SKM-1 (cell line): ENCODE measurements around the gene ZBTB22.
A peak's percentile ranks its signal among the peaks of the same experiment; 100 is the strongest.
"Not testable (repeated sequence)": the region's sequence is repeated elsewhere in the genome, so short reads cannot be mapped to it uniquely, and the experiment has no call there.

Experiments used
- DNase-seq: peaks from one replicate; lab custom pipeline; 2025; ENCODE audit not compliant: unreplicated experiment; lab: John Stamatoyannopoulos, UW

The ZBTB22 gene

DNA sequence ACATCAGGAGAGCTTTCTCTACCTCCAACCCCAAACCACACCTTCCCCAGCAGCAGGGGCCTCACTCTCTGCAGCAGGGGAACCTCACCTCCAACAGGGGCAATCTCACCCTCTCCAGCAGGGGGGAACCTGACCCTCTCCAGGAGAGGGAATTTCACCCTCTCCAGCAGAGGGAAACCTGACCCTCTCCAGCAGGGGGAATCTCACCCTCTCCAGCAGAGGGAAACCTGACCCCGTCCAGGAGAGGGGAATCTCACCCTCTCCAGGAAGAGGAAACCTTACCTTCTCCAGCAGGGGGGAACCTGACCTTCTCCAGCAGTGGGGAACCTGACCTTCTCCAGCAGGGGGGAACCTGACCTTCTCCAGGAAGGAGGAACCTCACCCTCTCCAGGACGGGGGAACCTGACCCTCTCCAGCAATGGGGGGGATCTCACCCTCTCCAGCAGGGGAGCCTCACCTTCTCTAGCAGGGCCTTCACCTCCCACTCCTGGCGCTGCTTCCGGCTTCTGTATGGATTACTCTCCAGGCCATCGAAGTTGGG is 37.5 kb downstream of the ZBTB22 start:
- no peak for DNase-seq

DNA sequence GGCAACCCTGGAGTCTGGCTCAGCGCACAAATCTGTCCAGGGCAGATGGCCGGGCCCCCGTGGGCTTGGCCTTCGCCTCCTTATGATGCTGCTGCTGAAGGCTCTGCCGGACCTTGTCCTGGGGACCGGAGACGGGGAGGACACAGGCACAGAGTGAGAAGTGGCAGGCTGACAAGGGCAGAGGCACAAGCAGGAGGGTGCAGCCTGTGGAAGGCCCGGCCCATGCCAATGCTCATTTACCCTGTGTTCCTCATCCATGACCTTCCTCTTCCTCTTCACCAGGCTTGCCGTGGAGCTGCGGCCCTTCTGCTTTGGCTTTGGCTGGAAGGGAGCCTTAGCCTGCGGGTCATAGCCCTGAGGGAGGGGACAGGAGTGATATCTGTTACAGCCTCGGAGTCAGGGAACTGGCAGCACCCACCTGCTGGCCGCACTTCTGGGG is 38.3 kb downstream of the ZBTB22 start:
- DNase-seq: no peak

DNA sequence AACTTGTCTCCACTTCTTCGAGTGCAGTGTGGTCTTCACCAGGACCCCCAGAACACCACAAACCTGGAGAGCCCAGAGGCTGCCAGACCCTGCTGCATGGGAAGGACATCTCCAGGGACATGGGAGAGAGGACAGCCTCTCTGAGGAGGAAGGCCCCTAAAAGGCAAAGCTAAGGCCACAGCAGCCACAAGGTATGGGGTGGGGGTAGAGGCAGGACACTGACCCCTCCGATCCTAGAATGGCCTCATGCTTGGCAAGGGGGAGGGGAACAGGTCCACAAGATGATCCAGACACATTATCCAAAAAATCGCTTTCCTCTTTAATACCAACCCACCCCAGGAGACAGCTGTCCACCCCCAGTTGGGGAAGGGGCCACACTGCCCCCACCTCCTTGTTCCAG is 38.7 kb downstream of the ZBTB22 start:
- no peak for DNase-seq

DNA sequence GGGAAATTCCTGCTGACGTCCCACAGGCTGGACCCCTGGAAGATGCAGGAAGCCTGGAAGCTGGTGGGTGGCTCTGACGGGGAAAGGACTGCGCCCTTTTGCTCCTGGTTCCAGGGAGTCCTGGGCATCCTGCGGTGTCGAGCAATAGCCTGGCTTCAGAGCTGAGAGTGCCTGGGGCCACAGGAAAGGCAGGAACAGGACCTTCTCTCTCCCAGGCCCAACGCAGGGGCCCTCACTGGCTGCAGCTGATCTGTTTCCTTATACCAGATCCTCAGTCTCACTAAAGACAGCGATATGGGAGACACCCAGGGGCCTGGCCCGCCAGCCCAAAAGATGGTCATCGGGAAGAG is 39.2 kb downstream of the ZBTB22 start:
- DNase-seq: no peak

DNA sequence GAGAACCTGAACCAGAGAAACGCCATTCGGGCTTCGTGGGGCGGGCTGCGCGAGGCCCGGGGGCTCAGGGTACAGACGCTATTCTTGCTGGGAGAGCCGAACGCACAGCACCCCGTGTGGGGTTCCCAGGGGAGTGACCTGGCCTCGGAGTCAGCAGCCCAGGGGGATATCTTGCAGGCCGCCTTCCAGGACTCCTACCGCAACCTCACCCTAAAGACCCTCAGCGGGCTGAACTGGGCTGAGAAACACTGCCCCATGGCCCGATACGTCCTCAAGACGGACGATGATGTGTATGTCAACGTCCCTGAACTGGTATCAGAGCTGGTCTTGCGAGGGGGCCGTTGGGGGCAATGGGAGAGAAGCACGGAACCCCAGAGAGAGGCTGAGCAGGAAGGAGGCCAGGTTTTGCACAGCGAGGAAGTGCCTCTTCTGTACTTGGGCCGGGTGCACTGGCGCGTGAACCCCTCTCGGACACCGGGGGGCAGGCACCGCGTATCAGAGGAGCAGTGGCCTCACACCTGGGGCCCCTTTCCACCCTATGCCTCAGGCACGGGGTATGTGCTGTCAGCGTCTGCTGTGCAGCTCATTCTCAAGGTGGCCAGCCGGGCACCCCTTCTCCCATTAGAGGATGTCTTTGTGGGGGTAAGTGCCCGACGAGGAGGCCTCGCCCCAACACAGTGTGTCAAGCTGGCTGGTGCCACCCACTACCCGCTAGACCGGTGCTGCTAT is 39.7 kb downstream of the ZBTB22 start:
- no peak for DNase-seq

DNA sequence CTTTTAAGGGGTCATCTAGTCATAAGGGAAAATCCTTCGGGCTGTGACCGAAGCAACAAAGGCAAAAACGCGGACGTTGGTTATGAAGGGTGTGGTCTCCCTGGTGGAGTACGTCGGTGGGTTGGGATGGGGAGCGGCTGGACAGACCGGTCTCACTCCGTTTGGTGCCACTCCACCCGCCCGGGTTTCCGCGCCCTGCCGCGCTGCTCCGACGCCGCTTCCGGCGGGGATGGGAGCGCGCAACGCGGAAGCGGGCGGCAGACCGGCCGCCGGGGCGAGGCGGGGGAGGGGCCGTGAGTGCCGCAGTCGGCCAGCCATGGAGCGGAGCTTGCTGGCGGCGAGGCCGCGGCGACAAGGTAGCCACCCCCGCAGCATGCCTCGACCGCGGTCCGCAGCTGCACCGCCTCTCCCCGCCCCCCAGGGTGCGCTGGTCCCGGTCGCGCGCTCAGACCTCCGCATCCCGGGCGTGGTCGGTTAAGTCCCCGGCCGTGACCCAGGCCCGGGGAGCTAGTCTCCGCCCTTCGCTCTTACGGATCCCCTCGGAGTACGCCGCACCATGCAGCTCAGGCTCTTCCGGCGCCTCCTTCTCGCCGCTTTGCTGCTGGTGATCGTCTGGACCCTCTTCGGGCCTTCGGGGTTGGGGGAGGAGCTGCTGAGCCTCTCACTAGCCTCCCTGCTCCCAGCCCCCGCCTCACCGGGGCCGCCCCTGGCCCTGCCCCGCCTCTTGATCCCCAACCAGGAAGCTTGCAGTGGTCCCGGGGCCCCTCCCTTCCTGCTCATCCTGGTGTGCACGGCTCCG is 40.5 kb downstream of the ZBTB22 start, which contains the start of gene B3GALT4:
TSS of gene B3GALT4 (plus strand) at position 260 of the 799 bp plus-strand sequence. CDS start at position 557, 297 bp downstream.
- no peak for DNase-seq

DNA sequence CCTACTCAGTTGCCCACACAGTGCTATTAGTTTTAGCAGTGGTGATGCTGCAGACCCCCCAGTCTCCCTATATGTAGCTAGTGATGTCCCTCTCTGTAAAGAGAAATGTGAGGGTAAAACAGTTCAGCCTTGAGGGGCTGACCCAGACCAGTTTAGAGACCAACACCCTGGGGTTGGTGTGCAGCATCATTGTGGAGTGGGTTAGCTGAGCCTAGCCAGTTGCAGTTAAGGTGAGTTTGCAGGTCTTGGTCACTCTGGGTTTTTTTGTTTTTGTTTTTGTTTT is 41.0 kb downstream of the ZBTB22 start:
- DNase-seq: no peak

DNA sequence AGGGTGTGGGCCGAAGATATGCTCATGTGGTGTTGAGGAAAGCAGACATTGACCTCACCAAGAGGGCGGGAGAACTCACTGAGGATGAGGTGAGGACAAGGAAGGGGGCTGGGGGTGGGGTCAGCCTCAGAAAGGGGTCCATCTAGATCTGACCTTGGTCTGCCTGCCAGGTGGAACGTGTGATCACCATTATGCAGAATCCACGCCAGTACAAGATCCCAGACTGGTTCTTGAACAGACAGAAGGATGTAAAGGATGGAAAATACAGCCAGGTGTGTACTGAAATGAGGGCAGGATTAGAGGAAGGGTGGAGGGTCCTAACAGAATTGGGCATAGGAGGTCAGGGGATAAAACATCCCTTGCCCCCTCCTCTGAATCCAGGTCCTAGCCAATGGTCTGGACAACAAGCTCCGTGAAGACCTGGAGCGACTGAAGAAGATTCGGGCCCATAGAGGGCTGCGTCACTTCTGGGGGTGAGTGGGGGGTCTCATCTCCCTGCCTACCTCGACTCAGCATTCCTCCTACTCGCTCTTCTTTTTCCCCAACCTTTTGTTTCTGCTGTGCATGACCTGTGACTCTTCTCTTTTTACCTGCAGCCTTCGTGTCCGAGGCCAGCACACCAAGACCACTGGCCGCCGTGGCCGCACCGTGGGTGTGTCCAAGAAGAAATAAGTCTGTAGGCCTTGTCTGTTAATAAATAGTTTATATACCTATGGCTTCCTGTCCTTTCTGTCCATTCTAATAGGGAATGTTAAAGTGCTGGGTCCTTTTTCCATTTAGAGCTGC is 41.6 kb downstream of the ZBTB22 start:
- not testable (repeated sequence) for DNase-seq

DNA sequence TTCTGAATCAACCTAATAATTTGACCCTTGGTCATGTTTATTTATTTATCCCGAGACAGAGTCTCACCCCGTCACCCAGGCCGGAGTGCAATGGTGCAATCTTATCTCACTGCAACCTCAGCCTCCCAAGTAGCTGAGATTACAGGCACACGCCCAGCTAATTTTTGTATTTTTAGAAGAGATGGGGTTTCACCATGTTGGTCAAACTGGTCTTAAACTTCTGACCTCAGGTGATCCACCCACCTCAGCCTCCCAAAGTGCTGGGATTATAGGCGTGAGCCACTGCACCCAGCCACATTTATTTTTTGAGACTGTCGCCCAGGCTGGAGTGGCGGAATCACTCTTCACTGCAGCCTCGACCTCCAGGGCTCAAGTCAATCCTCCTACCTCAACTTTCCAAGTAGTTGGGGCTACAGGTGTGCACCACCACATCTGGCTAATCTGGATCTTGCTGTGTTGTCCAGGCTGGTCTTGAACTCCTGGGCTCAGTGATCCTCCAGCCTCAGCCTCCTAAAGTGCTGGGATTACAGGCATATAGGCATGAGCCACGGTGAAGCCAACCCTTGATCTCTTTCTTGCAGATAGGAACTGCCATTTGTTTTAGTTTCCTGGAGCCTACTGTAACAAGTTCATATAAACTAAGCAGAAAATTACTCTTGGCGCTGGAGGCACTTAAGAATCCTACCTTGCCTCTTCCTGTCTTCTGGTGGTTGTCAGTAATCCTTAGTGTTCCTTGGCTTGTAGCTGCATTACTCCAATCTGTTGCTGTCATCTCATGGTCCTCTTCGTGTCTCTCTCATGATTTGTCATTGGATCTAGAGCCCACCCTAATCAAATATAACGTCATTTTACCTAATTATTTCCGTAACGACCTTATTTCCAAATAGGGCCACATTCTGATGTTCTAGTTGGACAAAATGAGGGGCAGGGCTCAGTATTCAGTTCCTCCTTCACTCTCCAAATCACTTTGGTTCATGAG is 43.3 kb downstream of the ZBTB22 start:
- DNase-seq: no peak

DNA sequence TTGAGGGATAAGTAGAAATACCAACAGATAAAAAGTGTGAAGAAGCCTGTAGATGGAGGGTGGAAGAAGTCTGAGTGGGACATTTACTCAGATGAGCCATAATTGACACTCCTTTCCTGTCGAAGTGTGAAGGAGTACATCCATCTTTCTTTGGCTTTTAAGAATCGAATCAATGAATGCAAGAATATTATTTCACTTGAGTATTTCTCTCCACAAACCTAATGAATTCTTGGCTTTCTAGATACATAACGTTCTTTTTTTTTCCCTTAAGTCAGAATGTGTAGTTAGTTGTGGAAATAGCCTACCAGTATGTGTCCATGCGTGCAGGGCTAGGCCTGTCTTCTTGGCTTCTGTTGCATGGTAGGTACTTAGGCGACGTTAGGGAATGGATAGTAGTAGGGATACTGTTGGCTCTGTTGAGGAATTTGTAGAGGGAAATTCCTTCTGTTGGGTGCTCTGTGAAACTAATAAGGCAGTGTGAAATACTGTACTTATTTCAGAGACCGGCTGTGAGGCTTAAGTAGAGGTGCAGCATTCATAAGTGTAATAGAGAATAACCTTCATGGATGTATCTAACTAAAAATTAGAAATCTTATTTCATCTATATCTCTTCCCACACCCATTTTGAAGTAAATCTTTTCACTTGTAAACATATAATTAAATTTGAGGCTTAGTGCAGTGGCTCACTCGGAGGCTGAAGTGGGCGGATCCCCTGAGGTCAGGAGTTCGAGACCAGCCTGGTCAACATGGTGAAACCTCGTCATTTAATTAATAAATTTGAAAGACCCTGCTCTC is 44.2 kb downstream of the ZBTB22 start:
- no peak for DNase-seq

DNA sequence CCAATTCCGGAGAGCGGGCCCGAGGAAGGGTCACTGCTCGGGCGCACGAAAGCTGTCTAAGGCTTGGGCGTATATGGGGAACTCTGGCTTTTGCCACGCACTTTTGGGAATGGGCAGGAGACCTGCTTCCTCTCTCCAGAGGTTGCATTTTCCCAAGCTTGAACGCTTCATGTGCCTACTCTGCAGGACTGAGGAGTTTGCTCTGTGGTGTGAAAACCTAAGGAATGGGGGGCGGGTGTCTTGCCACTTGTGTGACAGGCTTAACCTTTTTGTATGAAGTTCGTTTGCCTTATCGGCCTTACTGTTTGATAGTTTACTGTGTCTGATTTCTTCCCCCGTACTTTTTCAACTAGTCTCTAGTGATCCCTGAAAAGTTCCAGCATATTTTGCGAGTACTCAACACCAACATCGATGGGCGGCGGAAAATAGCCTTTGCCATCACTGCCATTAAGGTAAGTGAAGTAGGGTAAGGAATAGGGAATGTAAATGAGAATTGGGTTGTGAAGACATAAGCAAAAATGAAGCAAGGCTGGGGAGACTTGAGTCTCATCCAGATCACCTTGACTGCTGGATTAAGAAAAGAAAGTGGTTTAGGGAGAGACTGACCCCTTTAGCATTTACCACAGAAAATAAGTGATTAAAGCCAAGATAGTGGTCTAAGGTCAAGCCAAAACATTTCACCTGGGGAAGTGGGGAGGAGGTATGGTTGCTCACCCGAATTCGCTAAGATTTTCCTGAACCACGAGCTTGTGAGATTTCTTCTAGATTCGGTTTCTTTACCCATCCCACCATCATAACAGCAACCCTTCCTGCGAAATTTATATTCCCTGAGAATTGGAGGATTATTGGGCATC is 45.0 kb downstream of the ZBTB22 start:
- no peak for DNase-seq

DNA sequence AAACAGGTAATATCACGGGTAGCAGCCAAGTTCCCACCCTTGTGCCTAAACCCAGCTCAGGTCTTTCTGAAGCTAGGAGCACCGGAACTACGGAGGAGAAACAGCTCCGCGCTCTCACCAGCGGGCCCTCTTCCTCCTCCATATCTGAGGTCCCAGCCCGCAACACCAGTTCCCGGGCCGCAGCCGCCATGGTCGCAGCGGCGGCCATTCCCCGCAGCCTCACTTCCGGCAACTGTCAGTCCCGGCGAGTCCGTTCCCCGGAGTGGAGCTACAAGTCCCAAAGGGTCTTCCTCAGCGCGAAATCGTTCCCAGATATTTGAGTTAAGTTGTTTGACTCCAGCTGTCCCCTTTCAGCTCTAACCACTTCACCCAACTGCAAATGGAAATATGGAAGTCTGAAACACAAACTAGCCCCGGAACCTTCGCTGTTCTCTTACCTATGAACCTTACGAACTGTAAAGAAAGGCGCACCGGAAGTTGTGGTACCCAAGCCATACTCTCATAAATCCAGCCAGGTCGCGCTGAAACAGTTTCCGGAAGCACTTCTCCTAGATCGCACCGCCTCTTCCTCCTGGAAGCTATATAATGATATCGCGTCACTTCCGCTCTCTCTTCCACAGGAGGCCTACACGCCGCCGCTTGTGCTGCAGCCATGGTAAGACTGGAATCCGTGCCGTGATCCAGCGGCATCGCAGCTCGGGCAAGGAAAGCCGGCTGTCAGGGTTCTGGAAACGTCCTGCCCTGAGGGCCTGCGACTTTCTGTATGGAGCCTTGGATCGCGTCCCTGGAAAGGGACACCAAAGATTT is 45.9 kb downstream of the ZBTB22 start, which contains the start of the genes RPS18 and VPS52:
TSS of gene RPS18 (plus strand) at position 608 of the 807 bp plus-strand sequence. CDS start at position 653, 45 bp downstream.
TSS of gene VPS52 (minus strand) at position 409 of the 807 bp plus-strand sequence. CDS start at position 208, 201 bp downstream.
- peak; percentile 97 for DNase-seq

DNA sequence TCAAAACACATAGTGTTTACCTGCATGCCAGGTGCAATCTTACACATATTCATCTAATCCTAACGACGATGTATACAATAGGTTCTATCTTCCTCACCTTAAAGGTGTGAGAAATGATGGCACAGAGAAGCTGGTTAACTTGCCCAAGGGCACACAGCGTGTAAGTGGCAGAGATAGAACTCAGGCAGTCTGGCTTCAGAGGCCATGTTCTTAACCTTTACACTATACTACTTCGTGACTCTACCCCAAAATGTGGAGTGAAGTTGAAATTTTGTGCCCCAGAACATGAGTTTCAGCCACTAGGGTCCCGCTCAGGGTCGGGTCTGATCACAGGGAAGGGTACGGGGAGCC is 46.5 kb downstream of the ZBTB22 start:
- no peak for DNase-seq
